ENCODE results near the gene FIGNL2.

FIGNL2 gene

DNA sequence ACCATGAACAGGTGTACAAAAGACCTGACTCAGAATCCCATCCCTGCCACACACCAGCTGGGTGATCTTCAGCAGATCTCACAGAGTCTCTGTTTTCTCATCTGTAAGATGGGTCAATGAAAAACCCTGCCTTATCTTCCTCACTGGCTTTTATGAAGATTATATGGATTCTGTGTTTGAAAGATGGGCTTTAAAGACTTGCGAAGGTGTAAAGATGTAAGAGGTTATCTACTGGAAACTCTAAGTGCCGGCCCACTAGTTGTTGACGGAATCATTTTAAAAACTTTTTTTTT is 24.1 kb upstream of the FIGNL2 start:
- Histone ChIP-seq H3K4me1 (ENCODE audit: control insufficient read depth, insufficient read depth, low read length) (peaks cover 21% of the 10 kb centered on the region), H3K27me3 (ENCODE audit: control insufficient read depth, insufficient read depth, low read length) (peaks cover 40% of the 10 kb centered on the region), H3K9ac (ENCODE audit: low read depth, low read length) (no peak overlapping the region), H3K4me3 (ENCODE audit: low read depth, low read length) (no peak overlapping the region), H3K9me3 (ENCODE audit: control insufficient read depth, insufficient read depth, low read length) (no peaks in the 10 kb centered on the region), H3K36me3 (ENCODE audit: control insufficient read depth, insufficient read depth, low read length) (no peaks in the 10 kb centered on the region)

DNA sequence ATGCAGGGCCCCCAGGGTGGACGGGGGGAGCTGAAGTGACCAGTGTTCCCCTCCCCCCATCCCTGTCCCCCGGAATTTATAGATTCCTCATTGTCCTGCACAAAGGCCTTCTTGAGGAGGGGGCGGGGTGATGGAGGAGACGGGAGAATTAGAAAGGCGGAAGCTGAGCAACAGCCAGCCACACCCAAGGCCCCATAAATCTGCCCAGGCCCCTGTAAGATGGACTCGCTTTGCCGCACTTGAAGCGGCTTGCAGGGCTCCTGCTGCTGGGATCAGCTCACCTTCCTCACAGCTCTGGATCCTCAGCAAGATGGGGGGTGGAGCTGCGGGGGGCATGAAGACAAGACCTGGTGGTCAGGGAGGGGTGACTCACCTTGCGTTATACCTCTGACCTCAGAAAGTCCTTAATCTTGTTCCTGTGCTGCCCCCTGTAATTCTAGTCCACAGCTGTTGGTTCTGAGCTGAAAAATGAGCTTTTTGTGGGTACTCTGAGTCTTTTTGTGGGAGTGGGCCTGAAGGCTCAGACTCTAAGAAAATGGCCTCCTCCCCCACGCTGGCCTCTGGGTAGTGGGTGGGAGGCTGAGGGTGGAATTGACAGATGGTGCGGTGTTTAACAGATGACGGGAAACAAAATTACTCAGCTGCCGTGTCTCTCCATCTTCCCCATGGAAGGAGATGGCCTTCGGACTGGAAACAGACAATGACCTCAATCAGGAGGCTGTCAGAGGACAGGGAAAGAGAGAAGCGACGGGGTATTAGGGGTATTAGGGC is 23.6 kb upstream of the FIGNL2 start:
- H3K4me1 ChIP-seq (ENCODE audit: control insufficient read depth, insufficient read depth, low read length) = peaks cover 21% of the 10 kb centered on the region

DNA sequence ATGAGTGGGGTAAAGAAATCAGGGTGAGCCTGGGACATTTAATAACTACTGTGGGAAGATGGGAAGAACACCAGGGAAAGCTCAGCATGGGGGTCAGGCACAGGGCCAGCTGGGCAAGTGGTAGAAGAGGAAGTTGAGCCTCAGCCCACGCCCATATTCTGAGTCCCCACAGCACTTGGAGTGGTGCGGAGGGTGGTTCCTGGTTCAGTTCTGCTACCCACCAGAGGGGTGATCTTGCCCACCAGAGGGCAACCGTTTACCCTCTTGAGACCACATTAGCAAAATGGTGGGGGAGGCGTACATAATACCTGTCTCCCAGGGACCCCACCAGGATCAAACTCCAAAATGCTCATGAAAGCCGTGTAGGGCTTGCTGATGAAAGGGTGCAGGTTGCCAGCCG is 22.6 kb upstream of the FIGNL2 start:
- peaks cover 48% of the 10 kb centered on the region for H3K27me3 ChIP-seq (ENCODE audit: control insufficient read depth, insufficient read depth, low read length)
- H3K4me1 ChIP-seq (ENCODE audit: control insufficient read depth, insufficient read depth, low read length) = peaks cover 25% of the 10 kb centered on the region
- no peaks in the 10 kb centered on the region for H3K36me3 ChIP-seq (ENCODE audit: control insufficient read depth, insufficient read depth, low read length)
- no peaks in the 10 kb centered on the region for H3K9me3 ChIP-seq (ENCODE audit: control insufficient read depth, insufficient read depth, low read length)
- H3K9ac ChIP-seq (ENCODE audit: low read depth, low read length) = no peak overlapping the region
- H3K4me3 ChIP-seq (ENCODE audit: low read depth, low read length) = no peak overlapping the region

More for the DNA sequence above, 23.6 kb upstream of the FIGNL2 start:
- Histone ChIP-seq H3K9me3 (ENCODE audit: control insufficient read depth, insufficient read depth, low read length) (no peaks in the 10 kb centered on the region), H3K36me3 (ENCODE audit: control insufficient read depth, insufficient read depth, low read length) (no peaks in the 10 kb centered on the region), H3K27me3 (ENCODE audit: control insufficient read depth, insufficient read depth, low read length) (peaks cover 46% of the 10 kb centered on the region), H3K9ac (ENCODE audit: low read depth, low read length) (no peak overlapping the region), H3K4me3 (ENCODE audit: low read depth, low read length) (no peak overlapping the region)

DNA sequence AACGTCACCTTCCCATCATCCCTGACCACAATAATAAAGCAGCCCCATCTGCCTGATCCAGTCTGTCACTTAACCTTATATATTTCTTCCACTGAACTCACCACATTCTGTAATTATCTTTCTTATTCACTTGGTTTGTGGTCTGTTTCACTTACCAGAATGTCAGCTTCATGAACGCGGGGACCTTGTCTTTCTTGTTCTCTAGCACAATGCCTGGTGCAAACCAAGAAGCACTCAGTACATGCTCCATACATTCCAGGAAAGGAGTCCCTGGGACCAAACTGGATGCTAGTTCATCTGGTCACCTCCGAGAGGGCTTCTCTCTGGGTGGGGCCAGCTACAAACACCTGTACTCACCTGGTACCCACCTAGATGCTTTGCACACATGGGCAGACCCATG is 22.0 kb upstream of the FIGNL2 start:
- H3K9ac ChIP-seq (ENCODE audit: low read depth, low read length) = no peak overlapping the region
- no peaks in the 10 kb centered on the region for H3K36me3 ChIP-seq (ENCODE audit: control insufficient read depth, insufficient read depth, low read length)
- H3K27me3 ChIP-seq (ENCODE audit: control insufficient read depth, insufficient read depth, low read length) = peaks cover 50% of the 10 kb centered on the region
- H3K9me3 ChIP-seq (ENCODE audit: control insufficient read depth, insufficient read depth, low read length) = no peaks in the 10 kb centered on the region
- H3K4me1 ChIP-seq (ENCODE audit: control insufficient read depth, insufficient read depth, low read length) = peaks cover 31% of the 10 kb centered on the region
- H3K4me3 ChIP-seq (ENCODE audit: low read depth, low read length) = peak overlapping the region; percentile 77

DNA sequence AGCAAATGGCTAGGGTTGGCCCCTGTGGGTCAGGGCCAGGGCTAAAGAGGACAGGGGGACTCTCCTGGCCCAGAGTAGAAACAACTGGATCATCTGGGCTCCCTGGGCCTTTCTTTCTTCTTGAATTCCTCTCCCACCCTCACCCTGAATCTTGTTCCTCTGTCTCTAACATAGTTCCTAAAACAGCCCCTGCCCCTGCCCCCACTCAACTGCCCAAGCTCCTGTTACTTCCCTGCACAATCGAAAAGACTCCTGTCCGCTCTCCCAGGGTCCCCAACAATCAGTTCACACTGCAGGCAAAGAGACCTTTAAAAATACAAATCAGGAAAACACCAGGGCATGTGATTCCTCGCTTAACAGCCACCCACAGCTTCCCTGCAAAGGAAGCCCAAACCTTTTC is 21.4 kb upstream of the FIGNL2 start:
- Histone ChIP-seq H3K4me1 (ENCODE audit: control insufficient read depth, insufficient read depth, low read length) (peaks cover 37% of the 10 kb centered on the region), H3K9ac (ENCODE audit: low read depth, low read length) (no peak overlapping the region), H3K27me3 (ENCODE audit: control insufficient read depth, insufficient read depth, low read length) (peaks cover 55% of the 10 kb centered on the region), H3K36me3 (ENCODE audit: control insufficient read depth, insufficient read depth, low read length) (no peaks in the 10 kb centered on the region), H3K4me3 (ENCODE audit: low read depth, low read length) (peak overlapping the region; percentile 77), H3K9me3 (ENCODE audit: control insufficient read depth, insufficient read depth, low read length) (no peaks in the 10 kb centered on the region)

DNA sequence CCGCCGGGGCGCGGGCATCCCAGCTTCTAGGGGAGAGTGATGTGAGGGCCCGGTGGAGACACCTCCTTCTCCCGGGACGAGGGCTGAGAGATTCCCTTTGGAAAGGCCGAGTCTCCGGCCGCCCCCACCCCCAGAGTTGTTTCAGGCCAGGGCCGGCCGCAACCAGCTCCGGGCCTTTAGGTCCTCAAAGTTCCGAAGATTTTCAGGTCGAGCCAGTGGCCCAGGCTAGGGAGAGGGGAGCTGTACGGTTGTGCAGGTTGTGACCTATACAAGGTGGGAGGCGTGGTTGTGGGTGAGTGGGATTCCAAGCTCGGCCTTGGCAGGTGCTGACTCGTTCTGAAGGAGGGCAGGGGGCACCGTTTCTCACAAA is 21.0 kb upstream of the FIGNL2 start:
- Histone ChIP-seq H3K9ac (ENCODE audit: low read depth, low read length) (no peak overlapping the region), H3K4me3 (ENCODE audit: low read depth, low read length) (peak overlapping the region; percentile 77), H3K36me3 (ENCODE audit: control insufficient read depth, insufficient read depth, low read length) (no peaks in the 10 kb centered on the region), H3K27me3 (ENCODE audit: control insufficient read depth, insufficient read depth, low read length) (peaks cover 55% of the 10 kb centered on the region), H3K9me3 (ENCODE audit: control insufficient read depth, insufficient read depth, low read length) (no peaks in the 10 kb centered on the region), H3K4me1 (ENCODE audit: control insufficient read depth, insufficient read depth, low read length) (peaks cover 41% of the 10 kb centered on the region)

DNA sequence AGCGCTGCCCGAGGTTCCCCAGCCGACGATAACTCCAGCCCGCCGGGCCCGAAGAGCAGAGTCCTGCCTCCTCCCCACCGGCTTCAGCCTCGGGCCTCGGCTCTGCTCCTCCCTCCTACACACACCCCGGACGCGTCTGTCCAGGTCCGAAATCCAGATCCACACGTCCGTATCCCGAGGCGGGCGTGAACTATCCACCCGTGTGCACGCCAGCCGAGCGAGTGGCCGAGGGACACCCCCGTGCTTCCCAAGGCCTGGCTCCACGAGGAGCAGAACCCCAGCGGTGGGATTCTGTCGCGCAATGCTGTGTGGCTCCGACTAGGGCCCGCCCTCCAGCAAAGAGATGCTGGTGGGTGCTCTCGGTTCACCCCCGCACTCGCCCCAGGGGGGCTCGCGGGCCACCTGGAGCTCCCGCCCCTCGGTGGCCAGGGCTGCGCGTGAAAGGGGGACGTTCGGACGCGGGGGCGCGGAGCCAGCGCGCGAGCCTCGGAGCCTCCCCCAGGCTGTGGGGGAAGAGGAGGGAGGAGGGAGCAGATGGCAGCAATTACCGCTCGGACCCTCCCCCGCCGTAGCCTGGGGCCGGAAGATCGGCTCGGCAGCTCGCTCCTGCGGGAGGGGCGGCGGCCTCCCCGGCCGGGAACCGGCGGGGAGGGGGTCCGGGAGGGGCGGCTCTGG is 20.4 kb upstream of the FIGNL2 start:
- no peaks in the 10 kb centered on the region for H3K36me3 ChIP-seq (ENCODE audit: control insufficient read depth, insufficient read depth, low read length)
- H3K9ac ChIP-seq (ENCODE audit: low read depth, low read length) = peak overlapping the region; percentile 65
- H3K4me1 ChIP-seq (ENCODE audit: control insufficient read depth, insufficient read depth, low read length) = peaks cover 40% of the 10 kb centered on the region
- H3K27me3 ChIP-seq (ENCODE audit: control insufficient read depth, insufficient read depth, low read length) = peaks cover 51% of the 10 kb centered on the region
- peak overlapping the region; percentile 77 for H3K4me3 ChIP-seq (ENCODE audit: low read depth, low read length)
- H3K9me3 ChIP-seq (ENCODE audit: control insufficient read depth, insufficient read depth, low read length) = no peaks in the 10 kb centered on the region

DNA sequence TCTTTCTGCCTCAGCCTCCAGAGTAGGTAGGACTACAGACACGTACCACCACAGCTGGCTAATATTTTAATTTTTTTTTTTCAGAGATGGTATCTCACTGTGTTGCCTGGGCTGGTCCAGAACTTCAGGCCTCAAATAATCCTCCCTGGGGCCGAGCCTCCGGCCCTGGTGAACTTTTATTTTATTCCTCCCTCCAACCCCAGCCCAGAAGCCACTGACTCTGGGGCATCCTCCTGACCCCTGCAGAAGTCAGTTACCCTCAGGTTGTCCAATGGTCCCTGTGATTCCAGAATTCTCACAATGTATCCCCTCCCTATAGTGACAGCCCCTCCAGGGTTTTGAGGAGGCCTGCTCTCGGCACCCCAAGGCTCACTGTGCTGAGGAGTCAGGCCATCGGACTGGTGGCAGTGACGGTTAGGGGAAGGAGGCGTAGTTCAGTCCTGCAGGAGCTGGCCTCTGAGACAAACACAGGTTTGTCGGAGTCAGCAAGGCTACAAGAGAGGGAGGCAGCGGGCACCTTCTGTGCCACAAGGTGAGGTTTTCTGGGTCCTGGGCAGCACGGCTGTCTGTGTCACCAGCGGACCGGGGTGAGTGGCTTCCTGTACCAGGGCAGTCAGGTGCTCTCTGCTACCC is 19.4 kb upstream of the FIGNL2 start:
- H3K9ac ChIP-seq (ENCODE audit: low read depth, low read length) = no peak overlapping the region
- peaks cover 41% of the 10 kb centered on the region for H3K4me1 ChIP-seq (ENCODE audit: control insufficient read depth, insufficient read depth, low read length)
- no peaks in the 10 kb centered on the region for H3K36me3 ChIP-seq (ENCODE audit: control insufficient read depth, insufficient read depth, low read length)
- H3K4me3 ChIP-seq (ENCODE audit: low read depth, low read length) = peak overlapping the region; percentile 77
- H3K27me3 ChIP-seq (ENCODE audit: control insufficient read depth, insufficient read depth, low read length) = peaks cover 45% of the 10 kb centered on the region
- no peaks in the 10 kb centered on the region for H3K9me3 ChIP-seq (ENCODE audit: control insufficient read depth, insufficient read depth, low read length)

DNA sequence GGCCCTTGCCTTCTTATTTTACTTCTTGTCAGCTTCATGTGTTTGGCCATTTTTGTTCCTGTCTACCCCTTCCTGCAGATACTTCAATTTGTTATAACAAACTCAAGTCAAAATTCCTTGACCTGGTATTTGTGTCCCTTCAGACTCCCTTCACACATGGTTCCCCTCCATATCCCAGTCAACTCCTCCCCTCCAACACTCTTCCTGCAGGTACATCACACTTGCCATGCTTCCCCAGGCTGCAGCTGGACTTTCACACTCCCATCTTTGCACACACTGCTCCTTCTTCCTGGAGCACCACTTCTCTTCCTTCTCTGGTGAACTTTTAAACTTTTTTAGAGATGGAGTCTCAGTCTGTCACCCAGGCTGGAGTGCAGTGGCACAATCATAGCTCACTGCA is 18.9 kb upstream of the FIGNL2 start:
- Histone ChIP-seq H3K9ac (ENCODE audit: low read depth, low read length) (no peak overlapping the region), H3K4me3 (ENCODE audit: low read depth, low read length) (no peak overlapping the region), H3K27me3 (ENCODE audit: control insufficient read depth, insufficient read depth, low read length) (peaks cover 45% of the 10 kb centered on the region), H3K4me1 (ENCODE audit: control insufficient read depth, insufficient read depth, low read length) (peaks cover 41% of the 10 kb centered on the region), H3K9me3 (ENCODE audit: control insufficient read depth, insufficient read depth, low read length) (no peaks in the 10 kb centered on the region), H3K36me3 (ENCODE audit: control insufficient read depth, insufficient read depth, low read length) (no peaks in the 10 kb centered on the region)

DNA sequence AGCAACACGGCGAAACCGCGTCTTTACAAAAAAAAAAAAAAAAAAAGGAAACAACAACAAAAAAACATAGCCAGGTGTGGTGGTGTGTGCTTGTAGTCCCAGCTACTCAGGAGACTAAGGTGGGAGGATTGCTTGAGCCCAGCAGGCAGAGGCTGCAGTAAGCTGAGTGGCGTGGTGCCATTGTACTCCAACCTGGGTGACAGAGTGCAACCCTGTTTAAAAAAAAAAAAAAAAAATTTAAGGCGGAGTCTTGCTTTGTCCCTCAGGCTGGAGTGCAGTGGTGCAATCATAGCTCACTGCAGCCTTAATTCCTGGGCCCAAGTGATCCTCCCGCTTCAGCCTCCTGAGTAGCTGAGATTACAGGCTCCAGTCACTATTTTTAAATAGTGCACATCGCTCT is 18.2 kb upstream of the FIGNL2 start:
- H3K4me1 ChIP-seq (ENCODE audit: control insufficient read depth, insufficient read depth, low read length) = peaks cover 41% of the 10 kb centered on the region
- H3K27me3 ChIP-seq (ENCODE audit: control insufficient read depth, insufficient read depth, low read length) = peaks cover 49% of the 10 kb centered on the region

DNA sequence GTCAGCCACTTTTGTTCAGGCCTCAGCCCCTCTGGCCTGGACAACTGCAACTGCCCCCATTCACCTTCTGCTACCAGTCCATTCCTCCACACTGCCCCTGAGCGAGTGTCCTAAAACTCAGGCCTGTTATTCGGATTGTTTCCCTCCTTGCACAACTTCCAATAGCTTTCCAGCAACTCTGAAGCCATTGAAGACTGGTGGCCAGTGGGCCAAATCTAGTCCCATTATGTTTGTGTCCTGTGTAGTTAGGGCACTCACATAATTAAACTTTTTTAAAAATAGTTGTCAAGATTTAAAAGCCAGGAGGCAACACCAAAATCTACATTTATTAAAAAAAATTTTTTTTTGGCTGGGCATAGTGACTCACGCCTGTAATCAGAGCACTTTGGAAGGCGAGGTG is 17.8 kb upstream of the FIGNL2 start:
- Histone ChIP-seq H3K36me3 (ENCODE audit: control insufficient read depth, insufficient read depth, low read length) (no peaks in the 10 kb centered on the region), H3K27me3 (ENCODE audit: control insufficient read depth, insufficient read depth, low read length) (peaks cover 52% of the 10 kb centered on the region), H3K4me3 (ENCODE audit: low read depth, low read length) (no peak overlapping the region), H3K4me1 (ENCODE audit: control insufficient read depth, insufficient read depth, low read length) (peaks cover 38% of the 10 kb centered on the region), H3K9me3 (ENCODE audit: control insufficient read depth, insufficient read depth, low read length) (no peaks in the 10 kb centered on the region), H3K9ac (ENCODE audit: low read depth, low read length) (no peak overlapping the region)

More for the DNA sequence above, 18.2 kb upstream of the FIGNL2 start:
- Histone ChIP-seq H3K36me3 (ENCODE audit: control insufficient read depth, insufficient read depth, low read length) (no peaks in the 10 kb centered on the region), H3K9me3 (ENCODE audit: control insufficient read depth, insufficient read depth, low read length) (no peaks in the 10 kb centered on the region), H3K4me3 (ENCODE audit: low read depth, low read length) (no peak overlapping the region), H3K9ac (ENCODE audit: low read depth, low read length) (no peak overlapping the region)

DNA sequence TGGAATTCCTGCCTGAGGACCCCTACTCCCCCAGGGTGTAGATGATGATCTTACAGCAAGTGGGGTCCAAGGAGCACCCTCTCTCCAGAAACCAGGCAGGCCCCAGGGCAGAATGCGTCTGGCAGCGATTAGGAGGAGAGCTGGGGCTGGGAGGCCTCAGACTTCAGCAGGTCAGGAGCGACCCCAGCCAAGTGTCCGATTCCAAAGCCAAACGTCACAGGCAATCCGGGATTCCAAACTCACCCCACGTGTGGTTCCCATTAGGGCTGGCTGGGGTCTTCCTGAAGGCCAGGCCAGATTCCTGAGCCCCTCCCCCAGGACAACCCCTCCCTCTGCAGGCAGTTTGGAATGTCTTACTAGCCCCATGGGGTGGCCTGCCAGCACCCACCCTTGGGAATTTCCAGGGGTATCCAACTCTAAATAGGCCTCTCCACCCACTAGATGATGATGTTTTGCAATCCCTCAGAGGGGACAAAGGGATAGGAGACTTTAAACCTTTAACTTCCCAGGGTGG is 17.3 kb upstream of the FIGNL2 start:
- H3K36me3 ChIP-seq (ENCODE audit: control insufficient read depth, insufficient read depth, low read length) = no peaks in the 10 kb centered on the region
- H3K4me1 ChIP-seq (ENCODE audit: control insufficient read depth, insufficient read depth, low read length) = peaks cover 38% of the 10 kb centered on the region
- H3K4me3 ChIP-seq (ENCODE audit: low read depth, low read length) = no peak overlapping the region
- H3K9me3 ChIP-seq (ENCODE audit: control insufficient read depth, insufficient read depth, low read length) = no peaks in the 10 kb centered on the region
- no peak overlapping the region for H3K9ac ChIP-seq (ENCODE audit: low read depth, low read length)
- H3K27me3 ChIP-seq (ENCODE audit: control insufficient read depth, insufficient read depth, low read length) = peaks cover 52% of the 10 kb centered on the region
